Thyroid gland (tissue), 4 donors: Measurements from ENCODE around the gene SLC44A1. TPM values are rescaled to one million over a fixed set of nuclear protein-coding genes. Genes with fewer than 3 reads are reported as not detected.
A peak's percentile ranks its signal among the peaks of the same experiment; 100 is the strongest.

Experiments
- DNase-seq, 2 donors: peaks; one replicate each; pipeline ENCODE4 v3.0.0-alpha.2; 2019
- H3K27ac ChIP-seq, 3 donors: fragments of 200-600 bp; sonication (generic); 1 replicate in 2 of 3; 2 replicates in 1 of 3; pipeline ENCODE4 v1.5.1; 2016 to 2019; ENCODE audit warnings: mild to moderate bottlenecking in 1 of 3, moderate library complexity in 1 of 3
- H3K27me3 ChIP-seq: fragments of 200-600 bp; sonication (generic); one replicate; pipeline ENCODE4 v1.5.1; 2019
- H3K36me3 ChIP-seq, 2 donors: fragments of 200-600 bp; sonication (generic); one replicate each; pipeline ENCODE4 v1.5.1; 2016 to 2019
- H3K4me1 ChIP-seq, 2 donors: fragments of 200-600 bp; sonication (generic); one replicate each; pipeline ENCODE4 v1.5.1; 2017 to 2019
- H3K4me3 ChIP-seq, 3 donors: fragments of 200-600 bp; sonication (generic); replicated peaks in 1 of 3; 1 replicate in 2 of 3; 2 replicates in 1 of 3; pipeline ENCODE4 v1.5.1; 2016; ENCODE audit warnings: mild to moderate bottlenecking in 1 of 3
- H3K9me3 ChIP-seq: fragments of 200-600 bp; sonication (generic); one replicate; pipeline ENCODE4 v1.5.1; 2017
- POLR2A ChIP-seq, 2 donors: fragments of 450-650 bp; IDR thresholded peaks; one replicate each; pipeline ENCODE4 v1.6.1; 2017; ENCODE audit warnings: antibody characterized with exemption in 2 of 2, mild to moderate bottlenecking in 2 of 2, moderate library complexity in 1 of 2
- WGBS, 2 donors: methylation state at CpG; one replicate each; pipeline ENCODE4 v1.1.5; 2017; 5-methylcytosine and 5-hydroxymethylcytosine counted together
- intact Hi-C: fragments of 100-400 bp; cut with DNase I; formaldehyde crosslinking; loops from one replicate; pipeline ENCODE4 v1.15.1; 2023
- total RNA-seq, 4 donors: library from RNA; depleted of rRNA; stranded (reverse); fragments of >200 nt; gene quantifications; one replicate each; pipeline ENCODE4 v1.2.3, GENCODE V29; 2016
- TF ChIP-seq, protein P1 (sequence below), 6 experiments: fragments of 200-600 bp in 3 of 6; fragments of 450-650 bp in 3 of 6; sonication (generic) in 3 of 6; IDR thresholded peaks; one replicate each; pipeline ENCODE4 v1.5.1; 2016 to 2019; ENCODE audit warnings: antibody characterized with exemption in 6 of 6, mild to moderate bottlenecking in 2 of 6, inconsistent platforms in 1 of 6, moderate library complexity in 1 of 6

The SLC44A1 gene
- total RNA-seq, 4 donors from 2014 or later: 102 to 144 (median 132) TPM

DNA sequence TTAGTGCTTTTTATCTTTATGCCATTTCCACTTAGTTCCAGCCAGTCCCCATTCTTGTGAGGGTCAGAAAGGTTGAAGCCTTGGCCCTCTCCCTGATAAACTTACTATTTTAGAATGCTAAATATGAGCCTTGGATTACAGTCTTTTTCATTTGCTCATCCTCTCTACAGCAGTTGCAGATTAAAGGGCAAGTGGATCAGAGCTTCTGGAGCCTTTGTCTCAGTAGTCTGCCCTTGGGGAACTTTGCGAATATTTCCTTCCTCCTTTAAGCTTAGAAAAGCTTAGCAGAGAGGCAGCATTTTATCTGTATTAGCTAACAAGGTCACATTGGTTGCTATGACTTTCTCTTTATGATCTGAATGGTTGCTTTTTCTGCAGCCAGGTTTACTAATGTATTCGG, 214.9 kb downstream of the SLC44A1 start:
- no peak for TF ChIP-seq POLR2A (IDR thresholded peaks at IDR 0.05)
- TF ChIP-seq, protein P1, sequence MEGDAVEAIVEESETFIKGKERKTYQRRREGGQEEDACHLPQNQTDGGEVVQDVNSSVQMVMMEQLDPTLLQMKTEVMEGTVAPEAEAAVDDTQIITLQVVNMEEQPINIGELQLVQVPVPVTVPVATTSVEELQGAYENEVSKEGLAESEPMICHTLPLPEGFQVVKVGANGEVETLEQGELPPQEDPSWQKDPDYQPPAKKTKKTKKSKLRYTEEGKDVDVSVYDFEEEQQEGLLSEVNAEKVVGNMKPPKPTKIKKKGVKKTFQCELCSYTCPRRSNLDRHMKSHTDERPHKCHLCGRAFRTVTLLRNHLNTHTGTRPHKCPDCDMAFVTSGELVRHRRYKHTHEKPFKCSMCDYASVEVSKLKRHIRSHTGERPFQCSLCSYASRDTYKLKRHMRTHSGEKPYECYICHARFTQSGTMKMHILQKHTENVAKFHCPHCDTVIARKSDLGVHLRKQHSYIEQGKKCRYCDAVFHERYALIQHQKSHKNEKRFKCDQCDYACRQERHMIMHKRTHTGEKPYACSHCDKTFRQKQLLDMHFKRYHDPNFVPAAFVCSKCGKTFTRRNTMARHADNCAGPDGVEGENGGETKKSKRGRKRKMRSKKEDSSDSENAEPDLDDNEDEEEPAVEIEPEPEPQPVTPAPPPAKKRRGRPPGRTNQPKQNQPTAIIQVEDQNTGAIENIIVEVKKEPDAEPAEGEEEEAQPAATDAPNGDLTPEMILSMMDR (IDR thresholded peaks at IDR 0.05): no peak
- intact Hi-C loops: no loop called here
- H3K9me3 ChIP-seq: no peaks in the 10 kb centered on the region
- no peaks in the 10 kb centered on the region for H3K27me3 ChIP-seq
- no peaks in the 10 kb centered on the region for H3K36me3 ChIP-seq
- peaks cover 0 to 5% of the 10 kb centered on the region in 2 donors for H3K4me1 ChIP-seq
- no peak overlapping the region for H3K27ac ChIP-seq
- 89 to 96% methylated on average over 2 of the region's 2 CpGs for WGBS, 2 donors
- H3K4me3 ChIP-seq: no peak overlapping the region
- DNase-seq: no peak

DNA sequence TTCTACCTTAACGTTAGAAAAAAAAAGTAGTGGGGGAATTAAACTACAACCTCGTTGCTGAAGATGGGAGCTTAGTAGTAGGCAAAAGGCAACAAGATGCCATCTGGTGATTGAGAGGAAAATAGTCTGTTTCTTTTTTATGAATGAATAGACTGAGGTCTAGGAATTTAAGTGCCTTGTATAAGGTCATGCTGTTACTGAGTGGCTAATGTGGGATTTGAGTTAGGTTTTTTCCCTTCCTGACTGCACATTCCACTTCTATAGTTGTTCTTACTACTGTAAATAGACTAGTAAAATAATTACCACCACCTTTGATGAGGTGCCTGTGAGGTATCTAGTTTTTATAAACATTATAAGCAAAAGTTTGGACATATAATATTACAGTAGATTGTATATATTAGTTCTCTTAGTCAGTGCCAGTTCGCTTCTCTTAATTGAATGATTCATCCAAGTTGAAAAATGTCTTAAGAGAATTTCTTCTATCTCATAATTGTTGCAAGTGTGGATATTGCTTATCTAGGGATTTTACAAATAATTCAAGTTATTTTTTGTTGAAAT, 222.5 kb downstream of the SLC44A1 start:
- DNase-seq: no peak
- Histone ChIP-seq H3K4me3 (no peak overlapping the region), H3K36me3 (peaks cover 0 to 6% of the 10 kb centered on the region in 2 donors), H3K9me3 (no peaks in the 10 kb centered on the region), H3K27me3 (no peaks in the 10 kb centered on the region), H3K27ac (no peak overlapping the region), H3K4me1 (no peaks in the 10 kb centered on the region)
- intact Hi-C loops: no loop called here
- TF ChIP-seq, protein P1 (IDR thresholded peaks at IDR 0.05): no peak
- no peak for TF ChIP-seq POLR2A (IDR thresholded peaks at IDR 0.05)
- WGBS, 2 donors: 68 to 91% methylated on average over 3 of the region's 3 CpGs

GRCh38 chr9:105468875-105469274, 224.4 kb downstream of the SLC44A1 start:
- no peaks in the 10 kb centered on the region for H3K9me3 ChIP-seq
- H3K36me3 ChIP-seq: peaks cover 0 to 6% of the 10 kb centered on the region in 2 donors
- H3K27me3 ChIP-seq: no peaks in the 10 kb centered on the region
- 94 to 100% methylated on average over 1 of the region's 1 CpG for WGBS, 2 donors
- intact Hi-C loops: no loop called here
- no peak overlapping the region for H3K27ac ChIP-seq
- DNase-seq: no peak
- no peaks in the 10 kb centered on the region for H3K4me1 ChIP-seq
- TF ChIP-seq, protein P1 (IDR thresholded peaks at IDR 0.05): no peak
- no peak for TF ChIP-seq POLR2A (IDR thresholded peaks at IDR 0.05)
- no peak overlapping the region for H3K4me3 ChIP-seq

DNA sequence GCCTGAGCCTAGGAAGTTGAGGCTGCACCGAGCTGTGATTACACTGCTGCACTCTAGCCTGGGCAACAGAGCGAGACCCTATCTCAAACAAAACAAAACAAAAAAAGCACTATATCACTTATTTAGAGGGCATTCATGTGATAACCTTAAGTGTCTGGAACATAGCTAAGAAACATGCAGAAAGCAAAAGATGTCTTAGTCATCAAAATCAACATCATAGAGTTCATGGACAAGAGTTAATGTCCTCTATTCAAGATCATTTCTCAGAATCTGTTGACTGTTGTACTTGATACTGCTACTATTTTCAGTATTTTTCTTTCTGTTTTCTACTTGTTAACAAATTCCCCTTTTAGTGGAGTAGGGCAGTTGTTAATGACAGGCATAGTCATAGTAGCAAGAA, 228.8 kb downstream of the SLC44A1 start:
- no peak overlapping the region for H3K27ac ChIP-seq
- TF ChIP-seq POLR2A (IDR thresholded peaks at IDR 0.05): no peak
- TF ChIP-seq, protein P1 (IDR thresholded peaks at IDR 0.05): no peak
- DNase-seq: no peak
- intact Hi-C loops: no loop called here
- no peaks in the 10 kb centered on the region for H3K36me3 ChIP-seq
- no peaks in the 10 kb centered on the region for H3K9me3 ChIP-seq
- 68 to 79% methylated on average over 2 of the region's 2 CpGs for WGBS, 2 donors
- no peaks in the 10 kb centered on the region for H3K27me3 ChIP-seq
- no peaks in the 10 kb centered on the region for H3K4me1 ChIP-seq
- no peak overlapping the region for H3K4me3 ChIP-seq

DNA sequence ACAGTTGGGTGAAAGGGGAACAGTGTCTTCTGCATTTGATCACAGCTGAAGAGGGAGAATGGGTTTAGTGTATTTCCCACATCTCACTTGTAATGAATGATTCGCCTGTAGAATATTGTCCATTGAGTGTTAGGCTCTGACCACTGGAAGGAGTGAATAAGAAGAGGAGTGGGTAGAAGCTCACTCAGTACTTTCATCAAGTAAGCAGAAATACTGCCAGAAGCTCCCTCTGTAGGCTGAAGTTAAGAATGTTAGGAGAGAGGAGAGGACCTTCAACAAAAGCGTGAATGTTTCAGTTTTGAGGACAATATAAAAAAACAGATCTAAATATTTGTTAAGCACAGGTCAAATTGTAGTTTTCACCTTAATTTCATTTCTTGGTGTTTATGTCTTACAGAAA, 230.9 kb downstream of the SLC44A1 start:
- 70 to 75% methylated on average over 2 of the region's 2 CpGs for WGBS, 2 donors
- Histone ChIP-seq H3K4me1 (no peaks in the 10 kb centered on the region), H3K27ac (no peak overlapping the region), H3K27me3 (no peaks in the 10 kb centered on the region), H3K36me3 (no peaks in the 10 kb centered on the region), H3K9me3 (no peaks in the 10 kb centered on the region), H3K4me3 (no peak overlapping the region)
- TF ChIP-seq, protein P1 (IDR thresholded peaks at IDR 0.05): peak in 3 of 6 experiments; percentile 8 to 31 (median 16)
- no peak for TF ChIP-seq POLR2A (IDR thresholded peaks at IDR 0.05)
- intact Hi-C loops: no loop called here
- no peak for DNase-seq
